CD4-positive, alpha-beta T cell (primary cell): Measurements from ENCODE around the gene HNRNPU. TPM values are rescaled to one million over a fixed set of nuclear protein-coding genes. Genes with fewer than 3 reads are reported as not detected.

Source experiments
- ATAC-seq: fragments of 200-7000 bp; cut with Tn5 transposase; one replicate; pipeline ENCODE4 v1.10.0; 2022; ENCODE audit warnings: mild to moderate bottlenecking; ENCODE audit not compliant: poor library complexity
- CTCF ChIA-PET: fragments of 350-600 bp; sonication (Branson Sonifier 250); formaldehyde crosslinking; loops from one replicate; lab custom pipeline; 2021; ENCODE audit warnings: antibody characterized with exemption, inconsistent platforms; lab: Charles Lee
- POLR2A ChIA-PET: fragments of 350-600 bp; sonication (Branson Sonifier 250); formaldehyde crosslinking; loops from one replicate; lab custom pipeline; 2021; ENCODE audit warnings: antibody characterized with exemption, inconsistent platforms; lab: Charles Lee
- DNase-seq, 14 experiments: peaks; one replicate each; pipeline ENCODE4 v3.0.0-alpha.2; 2013 to 2020; ENCODE audit warnings: mixed read lengths in 2 of 14
- H3K27ac ChIP-seq, 2 donors: one replicate each; pipeline versions ENCODE4 v1.5.1 to v1.7.0; 2013; ENCODE audit warnings: low read length in 2 of 2, low read depth in 1 of 2, mild to moderate bottlenecking in 1 of 2
- H3K27me3 ChIP-seq, 2 experiments: 1 replicate in 1 of 2; 2 replicates in 1 of 2; pipeline versions ENCODE4 v1.6.1 to v1.7.0; 2013; ENCODE audit warnings: low read length in 2 of 2, control low read depth in 1 of 2, mild to moderate bottlenecking in 1 of 2, moderate library complexity in 1 of 2; ENCODE audit not compliant: insufficient read depth in 2 of 2, control insufficient read depth in 1 of 2
- H3K36me3 ChIP-seq: one replicate; pipeline ENCODE4 v1.6.1; 2013; ENCODE audit warnings: low read length, control low read depth; ENCODE audit not compliant: insufficient read depth
- H3K4me1 ChIP-seq: one replicate; pipeline ENCODE4 v1.6.1; 2013; ENCODE audit warnings: low read length, control low read depth; ENCODE audit not compliant: insufficient read depth
- H3K4me3 ChIP-seq: one replicate; pipeline ENCODE4 v1.5.1; 2013; ENCODE audit warnings: mild to moderate bottlenecking, low read length, moderate library complexity
- H3K9me3 ChIP-seq, 2 experiments: 1 replicate in 1 of 2; 2 replicates in 1 of 2; pipeline versions ENCODE4 v1.6.1 to v1.7.0; 2013; ENCODE audit warnings: low read length in 2 of 2, mild to moderate bottlenecking in 2 of 2, control low read depth in 1 of 2, moderate library complexity in 1 of 2; ENCODE audit not compliant: control insufficient read depth in 1 of 2, insufficient read depth in 1 of 2
- H3K27ac Mint-ChIP-seq: one replicate; pipeline ENCODE4 v1.8.0; 2020; ENCODE audit warnings: mixed read lengths
- H3K27me3 Mint-ChIP-seq: one replicate; pipeline ENCODE4 v1.8.0; 2021; ENCODE audit warnings: mixed read lengths
- H3K36me3 Mint-ChIP-seq: one replicate; pipeline ENCODE4 v1.8.0; 2021; ENCODE audit warnings: low read depth, mixed read lengths
- H3K4me1 Mint-ChIP-seq: one replicate; pipeline ENCODE4 v1.8.0; 2021; ENCODE audit warnings: low read depth, mixed read lengths
- H3K4me3 Mint-ChIP-seq: one replicate; pipeline ENCODE4 v1.8.0; 2020; ENCODE audit warnings: mild to moderate bottlenecking, mixed read lengths
- H3K9me3 Mint-ChIP-seq: one replicate; pipeline ENCODE4 v1.8.0; 2020; ENCODE audit warnings: mixed read lengths
- intact Hi-C, 2 experiments: fragments of 100-400 bp; cut with DNase I in 1 of 2; cut with micrococcal nuclease in 1 of 2; formaldehyde crosslinking; loops; one replicate each; pipeline versions ENCODE4 v1.15.1 to v1.9.0; 2023 to 2025; cut with DNase I, micrococcal nuclease
- total RNA-seq, 174 experiments: library from RNA in 2 of 174; stranded (reverse) in 2 of 174; gene quantifications; one replicate each; pipeline ENCODE4 v1.2.3 and lab custom pipeline; 2021 to 2026
- TF ChIP-seq, protein P1 (sequence below): fragments of 200-600 bp; IDR thresholded peaks from one replicate; pipeline ENCODE4 v1.8.0; 2022; ENCODE audit warnings: antibody characterized with exemption, mild to moderate bottlenecking

HNRNPU gene
- total RNA-seq, 2 experiments from 2014 or later, result 415 TPM

DNA sequence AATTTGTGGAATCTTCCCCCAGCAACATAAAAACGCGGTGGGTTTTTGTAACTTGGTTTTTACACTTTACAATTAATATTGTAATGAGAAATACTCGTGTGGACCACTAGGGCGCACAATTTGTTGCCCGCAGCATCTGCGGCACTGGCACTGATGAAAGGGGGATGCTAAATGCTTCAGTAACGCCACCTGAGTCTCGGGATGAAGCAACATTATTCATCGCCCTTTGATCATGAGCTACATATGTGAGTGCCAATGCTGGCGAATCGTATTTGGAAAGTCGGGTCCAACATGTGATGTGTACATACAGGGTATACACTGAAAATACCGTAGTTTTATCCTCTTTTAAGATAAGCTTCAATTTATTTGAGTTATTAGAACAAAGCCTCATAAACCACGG, 63.1 kb downstream of the HNRNPU start:
- Histone ChIP-seq H3K4me3 (no peak overlapping the region), H3K4me1 (peaks cover 3% of the 10 kb centered on the region), H3K9me3 (no peaks in the 10 kb centered on the region), H3K27me3 (no peaks in the 10 kb centered on the region), H3K27ac (no peak overlapping the region), H3K36me3 (no peaks in the 10 kb centered on the region)
- ATAC-seq (peak; percentile 91), DNase-seq (peak; percentile 23 to 81 (median 46))
- Mint-ChIP-seq H3K4me3 (no peak overlapping the region), H3K27ac (no peak overlapping the region), H3K9me3 (no peaks in the 10 kb centered on the region), H3K27me3 (peaks cover 4% of the 10 kb centered on the region), H3K4me1 (peaks cover 4% of the 10 kb centered on the region), H3K36me3 (no peaks in the 10 kb centered on the region)
- intact Hi-C loops, result loop anchor here (1.0 to 10.0 kb wide), 2 partner anchors 124 to 241 kb away; no protein-coding TSS in a partner anchor
- CTCF ChIA-PET, result interaction anchor here (0.5 to 3.1 kb wide), 17 partner anchors 11 to 326 kb away, joined by 3 to 45 read pairs (median 4); partner anchors contain the start of genes COX20 and HNRNPU
- TF ChIP-seq, protein P1, sequence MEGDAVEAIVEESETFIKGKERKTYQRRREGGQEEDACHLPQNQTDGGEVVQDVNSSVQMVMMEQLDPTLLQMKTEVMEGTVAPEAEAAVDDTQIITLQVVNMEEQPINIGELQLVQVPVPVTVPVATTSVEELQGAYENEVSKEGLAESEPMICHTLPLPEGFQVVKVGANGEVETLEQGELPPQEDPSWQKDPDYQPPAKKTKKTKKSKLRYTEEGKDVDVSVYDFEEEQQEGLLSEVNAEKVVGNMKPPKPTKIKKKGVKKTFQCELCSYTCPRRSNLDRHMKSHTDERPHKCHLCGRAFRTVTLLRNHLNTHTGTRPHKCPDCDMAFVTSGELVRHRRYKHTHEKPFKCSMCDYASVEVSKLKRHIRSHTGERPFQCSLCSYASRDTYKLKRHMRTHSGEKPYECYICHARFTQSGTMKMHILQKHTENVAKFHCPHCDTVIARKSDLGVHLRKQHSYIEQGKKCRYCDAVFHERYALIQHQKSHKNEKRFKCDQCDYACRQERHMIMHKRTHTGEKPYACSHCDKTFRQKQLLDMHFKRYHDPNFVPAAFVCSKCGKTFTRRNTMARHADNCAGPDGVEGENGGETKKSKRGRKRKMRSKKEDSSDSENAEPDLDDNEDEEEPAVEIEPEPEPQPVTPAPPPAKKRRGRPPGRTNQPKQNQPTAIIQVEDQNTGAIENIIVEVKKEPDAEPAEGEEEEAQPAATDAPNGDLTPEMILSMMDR, result peak; percentile 83
- POLR2A ChIA-PET, result interaction anchor here (1.0 to 2.9 kb wide), 4 partner anchors 33 to 241 kb away, joined by 4 to 19 read pairs (median 15); partner anchors contain the start of gene HNRNPU

DNA sequence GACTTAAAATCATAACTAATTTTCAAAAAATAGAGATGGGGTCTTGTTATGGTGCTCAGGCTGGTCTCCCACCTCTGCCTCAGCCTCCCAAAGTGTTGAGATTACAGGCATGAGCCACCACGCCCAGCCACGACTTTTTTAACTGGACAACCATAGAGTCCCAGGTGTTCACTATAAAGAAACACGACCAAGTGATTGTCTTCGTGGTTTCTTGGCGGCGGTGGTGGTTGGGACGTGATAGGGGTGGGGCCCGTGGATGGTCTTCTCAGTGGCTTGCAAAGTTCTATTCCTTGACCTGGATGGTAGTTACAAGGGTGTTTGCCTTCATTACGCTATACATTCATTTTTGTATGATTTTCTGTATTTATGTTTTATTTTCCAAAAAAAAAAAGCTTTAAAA, 63.5 kb downstream of the HNRNPU start:
- no peaks in the 10 kb centered on the region for H3K36me3 ChIP-seq
- CTCF ChIA-PET, result interaction anchor here (0.6 to 3.1 kb wide), 13 partner anchors 10 to 250 kb away, joined by 3 to 45 read pairs (median 4); partner anchors contain the start of genes COX20 and HNRNPU
- peaks cover 4% of the 10 kb centered on the region for H3K4me1 Mint-ChIP-seq
- no peaks in the 10 kb centered on the region for H3K27me3 ChIP-seq
- H3K4me3 Mint-ChIP-seq, result no peak overlapping the region
- ATAC-seq, result peak; percentile 26
- DNase-seq, result peak in 1 of 14 experiments; percentile 3
- H3K4me3 ChIP-seq, result no peak overlapping the region
- peaks cover 4% of the 10 kb centered on the region for H3K27me3 Mint-ChIP-seq
- H3K27ac Mint-ChIP-seq, result no peak overlapping the region
- intact Hi-C loops, result loop anchor here (1.0 to 10.0 kb wide), 2 partner anchors 124 to 241 kb away; no protein-coding TSS in a partner anchor
- H3K9me3 ChIP-seq, result no peaks in the 10 kb centered on the region
- TF ChIP-seq, protein P1, result no peak
- H3K4me1 ChIP-seq, result peaks cover 3% of the 10 kb centered on the region
- POLR2A ChIA-PET, result interaction anchor here (0.6 to 2.9 kb wide), 5 partner anchors 33 to 310 kb away, joined by 3 to 19 read pairs (median 13); partner anchors contain the start of gene HNRNPU
- no peaks in the 10 kb centered on the region for H3K36me3 Mint-ChIP-seq
- H3K9me3 Mint-ChIP-seq, result no peaks in the 10 kb centered on the region
- no peak overlapping the region for H3K27ac ChIP-seq

Other genes starting within 250 kb of the HNRNPU start
- 10 to 100 TPM; 12.9 to 13.7 TPM for gene DESI2, start 211.4 kb downstream of the HNRNPU start, total RNA-seq
- 10 to 100 TPM; 14.5 to 16.8 TPM for gene COX20, start 28.9 kb downstream of the HNRNPU start, total RNA-seq